Lower leg skin (tissue), 4 donors: ENCODE data around the gene TP63. TPM values are rescaled to one million over a fixed set of nuclear protein-coding genes. Genes with fewer than 3 reads are reported as not detected.

Experiments
- DNase-seq, 2 donors: peaks; one replicate each; pipeline ENCODE4 v3.0.0-alpha.2; 2019; ENCODE audit warnings: low spot score in 2 of 2
- H3K4me3 ChIP-seq: fragments of 200-600 bp; sonication (generic); 2 replicates; pipeline ENCODE4 v1.5.1; 2017; ENCODE audit warnings: mild to moderate bottlenecking, low read depth; ENCODE audit not compliant: poor library complexity, severe bottlenecking
- POLR2A ChIP-seq, 2 donors: fragments of 450-650 bp; IDR thresholded peaks; one replicate each; pipeline ENCODE4 v1.6.1; 2016 to 2017; ENCODE audit warnings: antibody characterized with exemption in 2 of 2, mild to moderate bottlenecking in 1 of 2, moderate library complexity in 1 of 2
- WGBS, 2 donors: methylation state at CpG; one replicate each; pipeline ENCODE4 v1.1.5; 2018; 5-methylcytosine and 5-hydroxymethylcytosine counted together
- intact Hi-C: fragments of 100-400 bp; cut with DNase I; formaldehyde crosslinking; loops from one replicate; pipeline ENCODE4 v1.15.0; 2023; ENCODE audit warnings: low total_unique reads
- total RNA-seq, 4 donors: library from RNA; depleted of rRNA; stranded (reverse); fragments of >200 nt; gene quantifications; one replicate each; pipeline ENCODE4 v1.1.0, GENCODE V29; 2016
- TF ChIP-seq, protein P1 (sequence below), 3 donors: fragments of 450-650 bp; IDR thresholded peaks; one replicate each; pipeline ENCODE4 v1.5.1; 2016; ENCODE audit warnings: antibody characterized with exemption in 3 of 3, mild to moderate bottlenecking in 3 of 3, moderate library complexity in 2 of 3

The TP63 gene
- total RNA-seq, 4 donors from 2014 or later: 208 to 373 (median 264) TPM

DNA sequence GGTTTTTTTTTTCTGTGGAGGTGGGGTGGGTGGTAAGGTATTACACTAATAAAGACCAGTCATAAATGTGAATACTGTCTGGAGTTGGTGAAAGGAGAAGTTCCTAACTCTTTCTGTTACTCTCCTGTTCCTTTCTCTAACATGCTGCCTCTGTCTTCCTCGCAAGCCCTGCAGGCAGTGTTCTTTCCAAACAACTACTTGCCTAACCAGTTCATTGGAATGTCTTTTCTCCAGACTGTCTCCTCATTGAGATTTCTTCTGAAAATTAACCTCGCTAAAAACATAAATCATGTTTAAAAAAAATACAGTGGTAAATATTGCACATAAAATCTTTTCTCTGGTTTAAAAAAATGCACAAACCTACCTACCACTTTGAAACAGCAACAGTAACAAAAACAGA lies 135.2 kb downstream of the TP63 start:
- intact Hi-C loops: no loop called here
- H3K4me3 ChIP-seq: no peak overlapping the region
- no peak for DNase-seq
- no peak for TF ChIP-seq POLR2A (IDR thresholded peaks at IDR 0.05)
- TF ChIP-seq, protein P1, sequence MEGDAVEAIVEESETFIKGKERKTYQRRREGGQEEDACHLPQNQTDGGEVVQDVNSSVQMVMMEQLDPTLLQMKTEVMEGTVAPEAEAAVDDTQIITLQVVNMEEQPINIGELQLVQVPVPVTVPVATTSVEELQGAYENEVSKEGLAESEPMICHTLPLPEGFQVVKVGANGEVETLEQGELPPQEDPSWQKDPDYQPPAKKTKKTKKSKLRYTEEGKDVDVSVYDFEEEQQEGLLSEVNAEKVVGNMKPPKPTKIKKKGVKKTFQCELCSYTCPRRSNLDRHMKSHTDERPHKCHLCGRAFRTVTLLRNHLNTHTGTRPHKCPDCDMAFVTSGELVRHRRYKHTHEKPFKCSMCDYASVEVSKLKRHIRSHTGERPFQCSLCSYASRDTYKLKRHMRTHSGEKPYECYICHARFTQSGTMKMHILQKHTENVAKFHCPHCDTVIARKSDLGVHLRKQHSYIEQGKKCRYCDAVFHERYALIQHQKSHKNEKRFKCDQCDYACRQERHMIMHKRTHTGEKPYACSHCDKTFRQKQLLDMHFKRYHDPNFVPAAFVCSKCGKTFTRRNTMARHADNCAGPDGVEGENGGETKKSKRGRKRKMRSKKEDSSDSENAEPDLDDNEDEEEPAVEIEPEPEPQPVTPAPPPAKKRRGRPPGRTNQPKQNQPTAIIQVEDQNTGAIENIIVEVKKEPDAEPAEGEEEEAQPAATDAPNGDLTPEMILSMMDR (IDR thresholded peaks at IDR 0.05): no peak
- WGBS, 2 donors: 38 to 53% methylated on average over 2 of the region's 2 CpGs

DNA sequence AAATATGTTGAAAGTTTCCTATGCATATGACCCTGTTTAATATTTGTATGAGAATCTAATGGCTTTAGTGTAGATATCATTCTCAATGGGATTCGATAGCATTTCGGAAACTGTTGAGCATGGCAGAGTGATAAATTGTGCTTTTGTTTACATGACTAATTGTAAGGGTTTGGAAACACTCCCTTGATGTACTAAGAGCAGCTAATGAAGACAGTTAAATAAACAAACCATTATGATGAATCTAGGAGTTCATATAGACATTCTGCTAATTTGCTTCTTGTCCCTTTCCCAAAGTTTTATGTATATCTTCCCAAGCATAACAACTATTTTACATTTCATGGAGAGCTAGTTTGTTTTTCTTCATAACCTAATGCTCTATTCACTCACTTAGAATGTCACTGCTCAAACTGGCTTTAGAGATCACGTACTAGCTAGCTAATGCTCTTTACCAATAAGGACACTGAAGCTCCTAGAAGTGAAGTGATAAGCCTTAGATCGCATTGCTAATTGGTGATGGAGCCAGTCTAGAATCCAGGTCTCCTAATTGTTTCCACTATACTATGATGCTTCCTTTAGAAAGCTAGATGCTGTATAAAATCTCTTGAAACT lies 140.8 kb downstream of the TP63 start:
- intact Hi-C loops: no loop called here
- no peak for DNase-seq
- no peak overlapping the region for H3K4me3 ChIP-seq
- 64 to 66% methylated on average over 4 of the region's 4 CpGs for WGBS, 2 donors
- TF ChIP-seq POLR2A (IDR thresholded peaks at IDR 0.05): no peak
- TF ChIP-seq, protein P1 (IDR thresholded peaks at IDR 0.05): no peak

DNA sequence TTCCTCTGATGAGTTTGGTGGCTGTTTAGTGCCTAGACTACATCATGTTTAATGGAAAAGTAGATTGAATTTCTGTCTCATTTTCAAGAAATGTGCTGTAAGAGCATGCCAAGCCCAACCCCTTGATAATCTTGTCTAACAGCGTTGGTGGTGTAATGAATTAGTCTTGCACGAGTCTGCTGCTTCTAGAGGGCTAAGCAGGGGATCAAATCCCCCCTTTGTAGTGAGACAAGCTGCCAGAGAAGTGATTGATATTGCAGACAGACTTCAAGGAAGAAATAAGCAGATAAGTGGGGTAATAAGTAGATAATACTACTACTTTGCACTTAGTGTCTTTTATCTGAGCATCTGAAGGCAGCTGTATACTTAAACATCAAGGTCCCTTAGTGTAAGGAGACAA lies 141.4 kb downstream of the TP63 start:
- no peak overlapping the region for H3K4me3 ChIP-seq
- intact Hi-C loops: no loop called here
- no peak for TF ChIP-seq POLR2A (IDR thresholded peaks at IDR 0.05)
- TF ChIP-seq, protein P1 (IDR thresholded peaks at IDR 0.05): no peak
- WGBS, 2 donors: 8 to 17% methylated on average over 2 of the region's 2 CpGs
- DNase-seq: no peak

DNA sequence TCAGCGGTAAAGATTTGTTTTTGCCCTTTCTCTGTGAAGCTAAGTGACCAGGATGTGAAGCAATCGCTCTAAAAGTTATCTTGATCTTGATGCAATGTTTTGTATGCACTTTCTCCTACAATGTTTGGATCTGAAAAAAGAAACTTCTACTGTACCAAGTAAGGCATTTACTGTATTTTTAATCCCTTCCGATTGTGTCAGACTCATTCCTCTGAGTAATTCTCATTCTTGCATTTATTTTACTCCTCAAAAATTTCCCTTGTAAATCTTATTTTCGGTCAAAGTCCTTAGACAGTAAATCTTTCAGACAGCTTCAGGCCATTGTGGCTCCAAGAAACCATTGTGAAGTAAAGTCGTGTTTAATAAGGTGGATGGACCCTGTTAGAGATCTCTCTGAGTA lies 141.9 kb downstream of the TP63 start:
- DNase-seq: no peak
- no peak for TF ChIP-seq POLR2A (IDR thresholded peaks at IDR 0.05)
- TF ChIP-seq, protein P1 (IDR thresholded peaks at IDR 0.05): no peak
- H3K4me3 ChIP-seq: no peak overlapping the region
- intact Hi-C loops: no loop called here
- WGBS, 2 donors: 18 to 25% methylated on average over 5 of the region's 5 CpGs

DNA sequence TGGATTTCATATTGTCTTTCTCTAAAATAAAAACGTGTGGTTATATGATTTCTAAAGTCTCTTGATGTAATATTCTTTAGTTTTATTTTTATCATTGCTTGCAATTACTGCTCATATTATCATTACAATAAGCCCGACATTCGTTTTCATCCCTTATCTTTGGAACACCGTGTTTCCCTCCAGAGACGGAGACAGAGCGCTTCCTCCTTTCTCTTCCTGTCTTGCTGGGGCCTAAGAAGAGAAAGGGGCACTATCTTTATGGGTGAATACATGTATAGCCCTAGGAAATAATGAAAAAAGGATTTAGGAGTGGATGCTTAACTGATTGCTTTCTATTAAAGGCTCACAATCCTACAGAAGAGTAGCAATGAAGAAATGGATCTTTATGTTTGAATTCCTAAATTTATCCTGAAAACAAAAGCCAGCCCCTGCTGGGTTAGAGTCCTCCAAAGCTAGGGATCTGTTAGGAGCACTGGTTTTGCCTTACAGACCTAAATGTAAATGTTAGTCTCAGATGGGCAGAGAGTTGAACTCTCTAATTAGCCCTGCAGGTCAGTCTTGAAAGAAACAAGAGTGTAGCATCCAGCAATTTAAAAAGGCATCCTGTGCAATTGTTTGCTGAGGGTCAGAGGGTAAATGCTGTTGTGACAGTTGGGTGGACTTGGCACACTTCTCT lies 145.1 kb downstream of the TP63 start:
- no peak overlapping the region for H3K4me3 ChIP-seq
- DNase-seq: no peak
- no peak for TF ChIP-seq POLR2A (IDR thresholded peaks at IDR 0.05)
- TF ChIP-seq, protein P1 (IDR thresholded peaks at IDR 0.05): no peak
- 56 to 65% methylated on average over 6 of the region's 6 CpGs for WGBS, 2 donors
- intact Hi-C loops: no loop called here
